ENCODE data around the gene TTC19. TPM values are rescaled to one million over a fixed set of nuclear protein-coding genes. Genes with fewer than 3 reads are reported as not detected.

TTC19 gene
- total and polyA plus RNA-seq, 2 of the 8 experiments (the other 6 are each of a cell fraction or from before 2014, with no cell fraction given), result 11.8 to 55.0 TPM

DNA sequence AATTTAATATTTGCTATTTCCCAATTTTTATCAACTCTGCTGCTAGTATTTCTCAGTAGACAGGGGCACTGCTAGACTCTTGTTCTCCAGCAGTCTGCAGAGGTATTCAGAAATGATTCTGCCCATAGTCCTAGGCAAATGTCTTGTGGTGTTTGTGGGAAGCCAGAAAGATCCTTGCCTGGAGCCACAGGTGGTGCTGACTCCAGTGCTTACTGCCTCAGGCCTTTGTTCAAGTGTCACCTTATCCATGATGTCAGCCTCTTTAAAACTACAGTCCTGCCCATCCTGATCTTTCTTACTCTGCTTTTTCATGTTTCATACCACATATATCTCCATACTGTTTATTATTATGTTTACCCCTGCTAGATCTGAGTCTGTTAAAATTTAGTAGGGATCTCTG, 26.6 kb upstream of the TTC19 start (continued):
- TF ChIP-seq, protein P1, sequence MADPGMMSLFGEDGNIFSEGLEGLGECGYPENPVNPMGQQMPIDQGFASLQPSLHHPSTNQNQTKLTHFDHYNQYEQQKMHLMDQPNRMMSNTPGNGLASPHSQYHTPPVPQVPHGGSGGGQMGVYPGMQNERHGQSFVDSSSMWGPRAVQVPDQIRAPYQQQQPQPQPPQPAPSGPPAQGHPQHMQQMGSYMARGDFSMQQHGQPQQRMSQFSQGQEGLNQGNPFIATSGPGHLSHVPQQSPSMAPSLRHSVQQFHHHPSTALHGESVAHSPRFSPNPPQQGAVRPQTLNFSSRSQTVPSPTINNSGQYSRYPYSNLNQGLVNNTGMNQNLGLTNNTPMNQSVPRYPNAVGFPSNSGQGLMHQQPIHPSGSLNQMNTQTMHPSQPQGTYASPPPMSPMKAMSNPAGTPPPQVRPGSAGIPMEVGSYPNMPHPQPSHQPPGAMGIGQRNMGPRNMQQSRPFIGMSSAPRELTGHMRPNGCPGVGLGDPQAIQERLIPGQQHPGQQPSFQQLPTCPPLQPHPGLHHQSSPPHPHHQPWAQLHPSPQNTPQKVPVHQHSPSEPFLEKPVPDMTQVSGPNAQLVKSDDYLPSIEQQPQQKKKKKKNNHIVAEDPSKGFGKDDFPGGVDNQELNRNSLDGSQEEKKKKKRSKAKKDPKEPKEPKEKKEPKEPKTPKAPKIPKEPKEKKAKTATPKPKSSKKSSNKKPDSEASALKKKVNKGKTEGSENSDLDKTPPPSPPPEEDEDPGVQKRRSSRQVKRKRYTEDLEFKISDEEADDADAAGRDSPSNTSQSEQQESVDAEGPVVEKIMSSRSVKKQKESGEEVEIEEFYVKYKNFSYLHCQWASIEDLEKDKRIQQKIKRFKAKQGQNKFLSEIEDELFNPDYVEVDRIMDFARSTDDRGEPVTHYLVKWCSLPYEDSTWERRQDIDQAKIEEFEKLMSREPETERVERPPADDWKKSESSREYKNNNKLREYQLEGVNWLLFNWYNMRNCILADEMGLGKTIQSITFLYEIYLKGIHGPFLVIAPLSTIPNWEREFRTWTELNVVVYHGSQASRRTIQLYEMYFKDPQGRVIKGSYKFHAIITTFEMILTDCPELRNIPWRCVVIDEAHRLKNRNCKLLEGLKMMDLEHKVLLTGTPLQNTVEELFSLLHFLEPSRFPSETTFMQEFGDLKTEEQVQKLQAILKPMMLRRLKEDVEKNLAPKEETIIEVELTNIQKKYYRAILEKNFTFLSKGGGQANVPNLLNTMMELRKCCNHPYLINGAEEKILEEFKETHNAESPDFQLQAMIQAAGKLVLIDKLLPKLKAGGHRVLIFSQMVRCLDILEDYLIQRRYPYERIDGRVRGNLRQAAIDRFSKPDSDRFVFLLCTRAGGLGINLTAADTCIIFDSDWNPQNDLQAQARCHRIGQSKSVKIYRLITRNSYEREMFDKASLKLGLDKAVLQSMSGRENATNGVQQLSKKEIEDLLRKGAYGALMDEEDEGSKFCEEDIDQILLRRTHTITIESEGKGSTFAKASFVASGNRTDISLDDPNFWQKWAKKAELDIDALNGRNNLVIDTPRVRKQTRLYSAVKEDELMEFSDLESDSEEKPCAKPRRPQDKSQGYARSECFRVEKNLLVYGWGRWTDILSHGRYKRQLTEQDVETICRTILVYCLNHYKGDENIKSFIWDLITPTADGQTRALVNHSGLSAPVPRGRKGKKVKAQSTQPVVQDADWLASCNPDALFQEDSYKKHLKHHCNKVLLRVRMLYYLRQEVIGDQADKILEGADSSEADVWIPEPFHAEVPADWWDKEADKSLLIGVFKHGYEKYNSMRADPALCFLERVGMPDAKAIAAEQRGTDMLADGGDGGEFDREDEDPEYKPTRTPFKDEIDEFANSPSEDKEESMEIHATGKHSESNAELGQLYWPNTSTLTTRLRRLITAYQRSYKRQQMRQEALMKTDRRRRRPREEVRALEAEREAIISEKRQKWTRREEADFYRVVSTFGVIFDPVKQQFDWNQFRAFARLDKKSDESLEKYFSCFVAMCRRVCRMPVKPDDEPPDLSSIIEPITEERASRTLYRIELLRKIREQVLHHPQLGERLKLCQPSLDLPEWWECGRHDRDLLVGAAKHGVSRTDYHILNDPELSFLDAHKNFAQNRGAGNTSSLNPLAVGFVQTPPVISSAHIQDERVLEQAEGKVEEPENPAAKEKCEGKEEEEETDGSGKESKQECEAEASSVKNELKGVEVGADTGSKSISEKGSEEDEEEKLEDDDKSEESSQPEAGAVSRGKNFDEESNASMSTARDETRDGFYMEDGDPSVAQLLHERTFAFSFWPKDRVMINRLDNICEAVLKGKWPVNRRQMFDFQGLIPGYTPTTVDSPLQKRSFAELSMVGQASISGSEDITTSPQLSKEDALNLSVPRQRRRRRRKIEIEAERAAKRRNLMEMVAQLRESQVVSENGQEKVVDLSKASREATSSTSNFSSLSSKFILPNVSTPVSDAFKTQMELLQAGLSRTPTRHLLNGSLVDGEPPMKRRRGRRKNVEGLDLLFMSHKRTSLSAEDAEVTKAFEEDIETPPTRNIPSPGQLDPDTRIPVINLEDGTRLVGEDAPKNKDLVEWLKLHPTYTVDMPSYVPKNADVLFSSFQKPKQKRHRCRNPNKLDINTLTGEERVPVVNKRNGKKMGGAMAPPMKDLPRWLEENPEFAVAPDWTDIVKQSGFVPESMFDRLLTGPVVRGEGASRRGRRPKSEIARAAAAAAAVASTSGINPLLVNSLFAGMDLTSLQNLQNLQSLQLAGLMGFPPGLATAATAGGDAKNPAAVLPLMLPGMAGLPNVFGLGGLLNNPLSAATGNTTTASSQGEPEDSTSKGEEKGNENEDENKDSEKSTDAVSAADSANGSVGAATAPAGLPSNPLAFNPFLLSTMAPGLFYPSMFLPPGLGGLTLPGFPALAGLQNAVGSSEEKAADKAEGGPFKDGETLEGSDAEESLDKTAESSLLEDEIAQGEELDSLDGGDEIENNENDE (IDR thresholded peaks at IDR 0.05; ENCODE audit: insufficient replicate concordance, low read length), result no peak
- TF ChIP-seq SIRT6 (IDR thresholded peaks at IDR 0.05; ENCODE audit: low read length), result no peak
- TF ChIP-seq, protein P2, sequence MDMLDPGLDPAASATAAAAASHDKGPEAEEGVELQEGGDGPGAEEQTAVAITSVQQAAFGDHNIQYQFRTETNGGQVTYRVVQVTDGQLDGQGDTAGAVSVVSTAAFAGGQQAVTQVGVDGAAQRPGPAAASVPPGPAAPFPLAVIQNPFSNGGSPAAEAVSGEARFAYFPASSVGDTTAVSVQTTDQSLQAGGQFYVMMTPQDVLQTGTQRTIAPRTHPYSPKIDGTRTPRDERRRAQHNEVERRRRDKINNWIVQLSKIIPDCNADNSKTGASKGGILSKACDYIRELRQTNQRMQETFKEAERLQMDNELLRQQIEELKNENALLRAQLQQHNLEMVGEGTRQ (IDR thresholded peaks at IDR 0.05; ENCODE audit: low read length), result no peak

Measured in H1 (cell line).